ENCODE measurements around the gene ATXN1.

The ATXN1 gene

GRCh38 chr6:16670617-16671051 lies 90.6 kb downstream of the ATXN1 start:
- no peak for DNase-seq

DNA sequence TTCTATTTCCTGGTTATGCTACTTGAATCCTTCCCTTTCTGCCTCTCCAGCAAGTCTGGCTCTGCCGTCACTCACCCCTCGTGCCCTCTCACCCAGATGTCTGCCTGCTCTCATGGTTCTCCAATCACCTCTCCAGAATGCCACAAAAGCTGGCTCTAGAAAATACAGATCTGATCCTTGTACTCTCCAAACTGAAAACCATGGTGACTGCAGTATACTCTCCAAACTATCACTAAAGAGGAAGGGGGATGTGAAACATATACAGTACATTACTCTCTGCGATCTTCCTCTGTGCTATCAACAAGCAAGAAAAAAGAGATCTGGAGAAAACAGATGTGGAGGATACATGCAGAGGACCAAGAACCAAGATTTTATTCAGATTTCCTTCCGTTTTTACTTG lies 91.1 kb downstream of the ATXN1 start:
- no peak for DNase-seq

- peak; percentile 53 for DNase-seq
Observed at GRCh38 chr6:16669227-16669626, 92.0 kb downstream of the ATXN1 start.

- DNase-seq: no peak
Observed at GRCh38 chr6:16667509-16667908, 93.8 kb downstream of the ATXN1 start.

- DNase-seq: no peak
Observed at GRCh38 chr6:16665992-16666391, 95.3 kb downstream of the ATXN1 start.

GRCh38 chr6:16665182-16665581 lies 96.1 kb downstream of the ATXN1 start:
- no peak for DNase-seq

DNA sequence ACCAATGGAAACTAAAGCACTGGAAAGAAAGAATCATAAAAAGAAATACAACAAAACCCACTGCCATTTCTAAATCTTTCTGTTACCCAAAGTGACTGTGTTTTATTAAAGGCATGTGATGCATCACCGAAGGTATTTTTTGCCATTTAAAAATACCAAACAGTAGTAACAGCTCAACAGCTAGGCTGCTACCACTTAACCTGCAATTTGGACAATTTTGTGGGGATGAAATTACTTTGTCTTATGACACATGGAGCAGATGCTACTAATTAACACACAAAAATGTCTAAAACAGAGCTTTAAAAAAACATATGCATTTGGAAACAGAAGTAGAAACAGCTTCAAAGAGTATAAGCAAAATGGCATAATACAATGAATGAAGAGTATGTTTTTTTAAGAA lies 97.4 kb downstream of the ATXN1 start:
- DNase-seq: no peak

DNA sequence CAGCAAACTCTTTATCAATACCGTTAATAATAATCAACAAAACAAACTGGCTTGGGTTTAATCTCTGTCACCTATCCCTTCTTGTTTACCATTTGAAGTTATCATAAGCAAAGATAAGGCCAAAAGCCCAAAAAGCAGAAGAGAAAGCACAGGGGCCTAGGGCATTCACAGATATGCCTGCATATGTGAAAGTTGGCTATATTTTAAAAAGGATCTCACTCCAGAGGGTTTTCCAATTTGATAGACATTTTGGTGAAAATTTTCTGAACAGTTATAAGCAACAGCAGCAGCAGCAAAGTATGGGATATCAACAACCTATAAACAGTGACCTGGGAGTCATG lies 101.1 kb downstream of the ATXN1 start:
- no peak for DNase-seq

DNA sequence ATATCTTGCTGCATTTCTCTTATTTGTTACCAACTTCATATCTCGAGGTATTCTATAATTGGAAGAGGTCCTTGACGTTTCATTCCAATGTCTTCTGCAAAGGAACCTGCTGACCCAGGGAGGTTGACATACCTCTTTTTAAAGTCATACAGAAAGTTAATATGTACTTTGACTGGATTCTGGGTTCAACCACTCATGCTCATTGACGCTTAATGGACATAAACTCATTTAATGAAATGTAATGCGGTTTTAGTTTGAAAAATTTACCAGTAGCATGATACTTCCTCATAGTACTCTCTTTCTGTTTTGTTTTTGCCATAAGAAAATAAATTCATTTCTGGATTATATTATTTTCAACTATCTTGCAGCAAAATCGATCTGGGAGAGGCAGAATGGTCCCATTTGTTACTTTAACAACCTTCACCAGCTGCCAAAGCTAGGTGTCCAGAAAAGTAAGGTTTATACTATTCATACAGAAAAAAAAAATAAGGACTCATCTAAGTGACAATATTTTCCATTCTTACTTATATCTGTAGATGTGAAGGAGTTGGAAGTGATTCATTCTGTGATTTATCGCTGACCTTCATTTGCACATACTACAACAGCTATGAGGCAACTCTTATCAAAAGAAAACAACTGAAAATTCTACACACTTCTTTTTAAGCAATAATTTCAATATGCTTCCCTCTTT lies 101.6 kb downstream of the ATXN1 start:
- DNase-seq: no peak

DNA sequence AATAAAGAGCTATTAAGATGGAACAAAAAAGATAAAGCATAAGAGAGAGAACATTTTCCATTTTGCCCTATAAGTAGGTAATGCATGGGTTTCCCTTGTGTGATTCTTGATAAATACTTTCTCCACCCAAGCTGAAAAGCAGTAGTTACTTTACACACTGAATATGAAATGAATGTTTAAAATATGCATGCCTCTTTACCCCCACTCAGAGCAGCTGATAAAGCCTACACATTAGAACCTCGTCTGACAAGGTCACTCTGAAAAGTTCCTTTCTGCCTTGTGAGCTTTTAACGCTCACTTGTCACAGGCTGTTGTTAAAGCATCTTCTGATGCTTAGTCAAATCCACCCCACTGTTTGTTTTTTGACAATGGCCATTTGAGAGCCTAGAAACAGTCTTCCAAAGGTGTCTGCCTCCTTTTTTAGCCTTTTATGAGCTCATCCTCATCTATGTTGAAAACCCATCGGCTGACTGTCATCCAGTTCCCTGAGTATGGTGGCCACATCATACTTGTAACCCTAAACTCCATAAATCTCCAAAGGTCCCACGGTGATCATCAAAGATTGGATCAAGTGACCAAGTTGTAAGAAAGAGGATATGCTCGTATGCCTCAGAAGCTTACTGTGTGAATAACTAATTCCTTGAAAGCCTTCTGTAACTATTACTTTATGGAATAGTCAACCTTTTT lies 102.8 kb downstream of the ATXN1 start:
- no peak for DNase-seq

DNA sequence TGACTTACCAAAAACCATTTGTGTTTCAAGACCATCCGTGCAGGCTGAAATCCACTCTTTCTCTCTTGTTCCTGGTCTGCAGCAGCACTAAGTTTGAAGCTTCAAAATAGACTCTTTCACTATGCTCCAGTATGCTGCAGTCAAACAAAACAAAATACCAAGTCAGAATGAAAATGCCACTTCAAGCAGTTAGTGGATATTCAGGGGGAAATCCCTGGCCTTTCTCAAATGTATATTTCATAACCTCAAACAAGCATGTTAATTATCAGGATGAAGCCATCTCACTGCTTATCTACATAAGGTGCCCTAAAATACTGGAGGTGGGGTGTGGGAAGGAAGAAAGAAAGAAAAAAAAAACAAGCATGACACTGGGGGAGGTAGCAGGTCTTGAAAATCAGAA lies 103.5 kb downstream of the ATXN1 start:
- DNase-seq: peak; percentile 18

DNA sequence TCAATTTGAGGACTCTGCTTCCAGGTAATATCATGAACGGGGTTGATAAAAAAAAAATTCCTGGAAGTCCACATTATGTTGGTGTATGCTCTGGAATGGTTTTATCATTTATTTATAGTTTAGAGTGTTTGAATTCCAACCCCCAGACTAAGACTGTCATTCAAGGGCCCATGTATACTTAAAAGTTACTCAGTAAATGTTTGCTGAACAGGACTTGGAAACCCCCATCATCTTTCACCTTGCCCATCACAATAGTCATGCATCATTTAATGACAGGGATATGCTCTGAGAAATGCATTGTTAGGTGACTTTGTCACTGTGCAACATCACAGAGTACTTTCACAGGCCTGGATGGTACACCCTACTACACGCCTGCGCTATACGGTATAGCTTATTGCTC lies 104.8 kb downstream of the ATXN1 start:
- no peak for DNase-seq

DNA sequence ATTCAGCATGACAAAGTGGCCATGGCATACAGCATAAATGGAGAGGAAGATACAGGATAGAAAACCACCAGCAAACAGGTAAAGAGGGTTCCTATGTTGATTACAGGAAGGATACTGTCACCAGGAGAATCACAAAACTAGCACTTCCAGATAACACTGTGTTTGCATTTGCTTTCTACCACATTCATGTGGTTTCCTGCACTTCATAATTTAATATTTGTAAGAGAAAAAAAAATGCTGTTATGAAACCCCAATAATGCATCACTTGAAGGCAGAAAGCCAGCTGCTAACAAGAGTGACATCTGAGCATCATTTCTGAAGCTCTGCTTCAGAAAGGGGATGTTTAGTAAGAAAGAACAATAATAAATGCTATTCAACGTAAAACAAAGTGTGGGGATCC lies 106.6 kb downstream of the ATXN1 start:
- peak; percentile 71 for DNase-seq

GRCh38 chr6:16653226-16653625 lies 108.0 kb downstream of the ATXN1 start:
- DNase-seq: no peak

GRCh38 chr6:16651871-16652270 lies 109.4 kb downstream of the ATXN1 start:
- peak; percentile 79 for DNase-seq

GRCh38 chr6:16649890-16650289 lies 111.4 kb downstream of the ATXN1 start:
- DNase-seq: no peak

DNA sequence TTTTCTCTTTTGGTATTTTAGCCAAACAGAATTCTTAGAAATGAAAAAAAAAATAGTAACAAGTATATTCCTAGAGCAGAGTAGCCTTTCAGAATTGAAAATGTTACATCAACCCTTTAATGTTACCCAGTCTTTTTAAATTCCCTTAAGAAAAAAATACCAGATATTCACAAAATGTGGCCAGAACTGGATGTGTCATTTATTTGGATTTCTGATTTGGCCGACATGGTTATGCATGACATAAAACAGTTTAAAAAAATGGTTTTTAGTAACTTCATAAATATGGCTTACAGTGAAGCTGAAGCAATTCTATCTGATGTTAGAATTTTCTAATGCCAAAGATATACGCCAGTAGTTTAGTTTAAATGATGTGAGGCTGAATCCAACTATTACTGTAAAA lies 112.0 kb downstream of the ATXN1 start:
- DNase-seq: no peak

DNA sequence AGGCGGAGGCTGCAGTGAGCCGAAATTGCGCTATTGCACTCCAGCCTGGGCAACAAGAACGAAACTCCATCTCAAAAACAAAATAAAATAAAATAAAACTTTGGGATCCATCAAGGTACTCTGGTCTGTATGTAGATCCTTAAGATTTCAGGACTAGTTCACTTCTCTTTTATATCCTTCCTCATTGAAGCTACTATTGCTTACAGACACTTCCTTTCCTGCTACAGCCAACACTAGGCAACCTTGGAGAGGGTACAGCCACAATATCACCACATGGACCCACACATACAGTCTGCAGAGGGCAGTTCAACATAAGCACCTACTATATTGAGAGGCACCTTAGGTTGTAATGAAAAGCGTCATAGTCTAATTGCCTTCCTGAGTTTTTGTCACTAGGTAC lies 113.3 kb downstream of the ATXN1 start:
- DNase-seq: no peak

GRCh38 chr6:16647422-16647821 lies 113.8 kb downstream of the ATXN1 start:
- no peak for DNase-seq

GRCh38 chr6:16644540-16645250 lies 116.6 kb downstream of the ATXN1 start:
- no peak for DNase-seq

DNA sequence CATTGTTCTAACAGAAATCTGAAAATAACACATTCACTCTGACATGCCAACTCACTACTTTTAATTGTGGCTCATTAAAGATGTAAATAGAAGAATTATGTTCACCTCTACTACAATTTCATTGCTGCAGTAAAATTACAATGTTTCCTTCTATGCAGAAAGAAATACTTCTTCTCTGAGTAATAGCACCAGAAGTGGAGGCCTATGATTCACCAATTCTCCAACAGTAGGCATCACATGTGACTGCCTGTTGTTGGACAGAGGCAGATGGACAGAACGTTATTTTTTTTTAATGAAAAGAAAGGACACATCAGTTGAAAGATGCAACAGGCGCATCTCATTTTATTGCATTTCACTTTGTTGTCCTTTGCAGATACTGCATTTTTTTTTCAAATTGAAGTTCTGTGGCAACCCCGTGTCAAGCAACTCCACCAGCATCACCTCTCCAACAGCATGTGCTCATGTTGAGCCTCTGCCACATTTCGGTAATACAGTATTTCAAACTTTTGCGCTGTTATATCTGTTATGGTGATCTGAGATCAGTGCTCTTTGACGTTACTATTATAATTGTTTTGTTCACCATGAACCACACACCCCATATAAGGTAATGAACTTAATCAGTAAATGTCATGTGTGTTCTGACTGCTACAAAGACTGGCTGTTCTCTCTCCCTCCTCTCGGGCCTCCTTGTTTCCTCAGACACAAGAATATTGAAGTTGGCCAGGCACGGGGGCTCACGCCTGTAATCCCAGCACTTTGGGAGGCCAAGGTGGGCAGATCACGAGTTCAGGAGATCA lies 121.4 kb downstream of the ATXN1 start:
- DNase-seq: no peak

DNA sequence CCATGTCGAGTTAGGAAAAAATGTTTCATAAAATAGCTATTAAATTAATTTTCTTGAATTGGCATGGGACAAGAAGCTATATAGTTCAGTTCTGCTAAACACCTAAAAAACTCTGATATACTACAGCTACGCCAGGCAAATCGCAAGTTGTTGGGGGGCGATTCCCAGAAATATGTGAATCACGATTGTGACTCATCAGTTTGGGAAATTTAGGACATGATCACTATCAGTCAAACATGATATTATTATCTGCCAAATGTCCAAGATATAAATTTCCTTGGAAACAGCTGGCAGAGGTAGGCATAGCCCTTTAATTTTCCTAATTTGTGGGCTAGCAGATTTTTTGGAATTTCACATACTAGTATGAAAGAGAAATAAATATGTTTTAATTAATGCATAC lies 123.6 kb downstream of the ATXN1 start:
- no peak for DNase-seq
